Measurements from ENCODE around the gene MAPK9.

- TF ChIP-seq TAF1 (IDR thresholded peaks at IDR 0.05; ENCODE audit: borderline replicate concordance, insufficient read depth, low read length) (no peak), POLR2AphosphoS5 (IDR thresholded peaks at IDR 0.05; ENCODE audit: low read depth, low read length) (no peak), SIN3A (IDR thresholded peaks at IDR 0.05; ENCODE audit: borderline replicate concordance, insufficient read depth, low read length) (no peak), REST (IDR thresholded peaks at IDR 0.05; ENCODE audit: insufficient read depth in 1 of 2, low read depth in 2 of 2, low read length in 2 of 2) (no peak), FOXP2 (optimal IDR thresholded peaks at IDR 0.05; ENCODE audit: borderline replicate concordance, extremely low read depth, extremely low read length, insufficient read depth) (no peak)
Observed at GRCh38 chr5:180281706-180282105, 10.2 kb downstream of the MAPK9 start.

Measured in PFSK-1 (cell line).